Heart right ventricle (tissue), 16 donors: Measurements from ENCODE around the gene UBE2S. TPM values are rescaled to one million over a fixed set of nuclear protein-coding genes. Genes with fewer than 3 reads are reported as not detected.

ENCODE experiments used
- ATAC-seq, 8 donors: fragments of 200-7000 bp; cut with Tn5 transposase; one replicate each; pipeline ENCODE4 v1.9.1; 2020; ENCODE audit warnings: mild to moderate bottlenecking in 8 of 8, moderate library complexity in 8 of 8, moderate number of reproducible peaks in 1 of 8
- DNase-seq, 2 donors: peaks; one replicate each; pipeline ENCODE4 v3.0.0-alpha.2; 2020
- H3K27ac ChIP-seq, 10 donors: fragments of 200-600 bp; sonication (generic) in 2 of 10; one replicate each; pipeline versions ENCODE4 v1.5.0 to v1.8.0; 2020 to 2022; ENCODE audit warnings: mild to moderate bottlenecking in 3 of 10
- H3K27me3 ChIP-seq, 7 donors: fragments of 200-600 bp; one replicate each; pipeline ENCODE4 v1.8.0; 2021 to 2022; ENCODE audit warnings: mild to moderate bottlenecking in 2 of 7
- H3K36me3 ChIP-seq, 9 donors: fragments of 200-600 bp; sonication (generic) in 1 of 9; one replicate each; pipeline versions ENCODE4 v1.5.0 to v1.8.0; 2020 to 2022; ENCODE audit warnings: mild to moderate bottlenecking in 2 of 9
- H3K4me1 ChIP-seq, 9 donors: fragments of 200-600 bp; sonication (generic) in 1 of 9; one replicate each; pipeline versions ENCODE4 v1.5.0 to v1.8.0; 2020 to 2022; ENCODE audit warnings: mild to moderate bottlenecking in 4 of 9
- H3K4me3 ChIP-seq, 10 donors: fragments of 200-600 bp; sonication (generic) in 2 of 10; one replicate each; pipeline versions ENCODE4 v1.5.0 to v1.8.0; 2020 to 2022; ENCODE audit warnings: mild to moderate bottlenecking in 7 of 10, moderate library complexity in 2 of 10
- H3K9me3 ChIP-seq, 11 donors: fragments of 200-600 bp in 10 of 11; sonication (generic) in 2 of 11; one replicate each; pipeline versions ENCODE4 v1.5.0 to v1.8.0; 2013 to 2022; ENCODE audit warnings: mild to moderate bottlenecking in 2 of 11, control low read depth in 1 of 11, moderate library complexity in 1 of 11
- CTCF ChIP-seq, 9 donors: fragments of 200-600 bp; sonication (generic) in 2 of 9; IDR thresholded peaks; one replicate each; pipeline versions ENCODE4 v1.5.0 to v1.8.0; 2021 to 2022; ENCODE audit warnings: antibody characterized with exemption in 9 of 9, mild to moderate bottlenecking in 5 of 9, moderate library complexity in 1 of 9
- WGBS, 2 donors: extraction: QIAGEN DNeasy Blood & Tissue Kit; methylation state at CpG; one replicate each; pipeline ENCODE4 v1.1.7; 2013; ENCODE audit warnings: inconsistent platforms in 1 of 2; 5-methylcytosine and 5-hydroxymethylcytosine counted together
- intact Hi-C, 10 donors: fragments of 100-400 bp; cut with DNase I; formaldehyde crosslinking; loops; one replicate each; pipeline versions ENCODE4 v1.11.1 to v1.14.2; 2022
- polyA plus RNA-seq, 2 donors: library from polyadenylated mRNA; stranded (reverse); fragments of 200-250 nt; gene quantifications; one replicate each; pipeline ENCODE4 v1.2.3, GENCODE V29; 2013
- total RNA-seq, 10 donors: library from RNA; stranded (reverse); fragmentation: NEBNext Ultra II Directional in 3 of 10; extraction: Animal tissue kit (Norgen Biotek cat#: 25700) in 3 of 10; gene quantifications; one replicate each; pipeline versions ENCODE4 v1.2.1 to v1.2.4, GENCODE V29; 2021 to 2023
- donor health status: Arrhythmogenic right ventricular cardiomyopathy.
- donor health status: ischemic (EF 13 %, LVEDD 7.1; RV severe dilation, severe dysfunction).
- donor health status: healthy with polysubstance abuse.
- donor health status: DM: no; HTN: yes; CAD: no.
- donor health status: DM: no; HTN: no; CAD: no.
- donor health status: ischemic (EF 25% LVEDD 6.9; RV normal size, moderate dysfunction).
- donor health status: ischemic (EF 25% LVEDD 5.7; RV mildly dilated, moderate dysfunction).
- donor health status: healthy.
- donor health status: DM: yes; HTN: yes; CAD: no.
- donor health status: Ischemic cardiomyopathy.
- donor health status: ischemic (EF 35%, LVEDD 5.7; RV mildly dilated, moderate dysfunction).
- donor health status: nonischemic (EF 11% LVEDD 7.7; RV severe dilation, severe dysfunction).
- donor health status: DM: yes; HTN: yes; CAD: no.
- donor health status: PGD.
- donor health status: ischemic (EF 29% LVEDD 5.4; RV normal size, mild dysfunction).
- donor health status: nonischemic (EF 23%, LVEDD 6.1; RV moderate dilation, normal function).

The UBE2S gene
- total and polyA plus RNA-seq, 12 donors: 8.0 to 42.1 (median 28.9) TPM

DNA sequence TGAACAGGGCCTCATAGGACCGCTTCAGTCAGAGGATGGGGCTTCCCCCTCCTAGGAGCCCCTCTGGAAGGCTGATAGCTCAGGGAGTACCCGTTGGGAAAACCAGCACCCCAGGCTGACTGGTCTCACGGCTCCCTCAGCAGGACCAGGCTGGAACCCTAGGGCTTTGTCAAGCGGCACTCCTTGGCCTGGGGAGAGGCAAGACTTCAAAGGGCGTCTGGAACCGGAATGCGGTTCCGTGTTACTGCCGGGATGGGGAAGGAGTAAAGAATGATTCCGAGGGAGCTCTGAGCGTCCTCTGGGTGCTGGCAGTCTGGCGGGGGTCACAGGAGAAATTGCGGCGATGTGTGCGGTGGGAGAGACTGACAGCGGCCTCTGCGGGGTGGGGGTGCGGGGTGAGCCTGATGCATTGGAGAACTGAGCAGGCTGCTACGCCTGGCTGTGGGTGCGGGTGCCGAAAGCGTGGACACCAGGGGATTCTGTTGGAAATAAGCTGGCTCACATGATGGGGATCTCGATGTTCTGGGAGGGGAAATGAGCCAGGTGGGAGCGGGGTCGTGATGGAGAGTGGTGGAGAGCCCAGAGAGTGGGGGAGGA lies 54.9 kb downstream of the UBE2S start:
- Histone ChIP-seq H3K9me3 (no peaks in the 10 kb centered on the region), H3K4me1 (peaks cover 0 to 22% (median 15%) of the 10 kb centered on the region in 9 donors), H3K27me3 (peaks cover 18 to 70% (median 66%) of the 10 kb centered on the region in 7 donors), H3K36me3 (peaks cover 0 to 1% (median 0%) of the 10 kb centered on the region in 9 donors), H3K4me3 (no peak overlapping the region), H3K27ac (no peak overlapping the region)
- intact Hi-C loops: no loop called here
- no peak for DNase-seq
- no peak for TF ChIP-seq CTCF (IDR thresholded peaks at IDR 0.05)
- ATAC-seq: no peak
- 62 to 63% methylated on average over 25 of the region's 25 CpGs for WGBS, 2 donors

- no peak overlapping the region for H3K27ac ChIP-seq
- H3K27me3 ChIP-seq: peaks cover 18 to 66% (median 62%) of the 10 kb centered on the region in 7 donors
- peaks cover 0 to 22% (median 15%) of the 10 kb centered on the region in 9 donors for H3K4me1 ChIP-seq
- intact Hi-C loops: no loop called here
- H3K9me3 ChIP-seq: no peaks in the 10 kb centered on the region
- no peak overlapping the region for H3K4me3 ChIP-seq
- ATAC-seq: no peak
- no peak for DNase-seq
- WGBS, 2 donors: 68 to 75% methylated on average over 6 of the region's 6 CpGs
- peaks cover 0 to 7% (median under 1%) of the 10 kb centered on the region in 9 donors for H3K36me3 ChIP-seq
- TF ChIP-seq CTCF (IDR thresholded peaks at IDR 0.05): no peak
Measured at GRCh38 chr19:55352040-55352439, 55.5 kb downstream of the UBE2S start.

DNA sequence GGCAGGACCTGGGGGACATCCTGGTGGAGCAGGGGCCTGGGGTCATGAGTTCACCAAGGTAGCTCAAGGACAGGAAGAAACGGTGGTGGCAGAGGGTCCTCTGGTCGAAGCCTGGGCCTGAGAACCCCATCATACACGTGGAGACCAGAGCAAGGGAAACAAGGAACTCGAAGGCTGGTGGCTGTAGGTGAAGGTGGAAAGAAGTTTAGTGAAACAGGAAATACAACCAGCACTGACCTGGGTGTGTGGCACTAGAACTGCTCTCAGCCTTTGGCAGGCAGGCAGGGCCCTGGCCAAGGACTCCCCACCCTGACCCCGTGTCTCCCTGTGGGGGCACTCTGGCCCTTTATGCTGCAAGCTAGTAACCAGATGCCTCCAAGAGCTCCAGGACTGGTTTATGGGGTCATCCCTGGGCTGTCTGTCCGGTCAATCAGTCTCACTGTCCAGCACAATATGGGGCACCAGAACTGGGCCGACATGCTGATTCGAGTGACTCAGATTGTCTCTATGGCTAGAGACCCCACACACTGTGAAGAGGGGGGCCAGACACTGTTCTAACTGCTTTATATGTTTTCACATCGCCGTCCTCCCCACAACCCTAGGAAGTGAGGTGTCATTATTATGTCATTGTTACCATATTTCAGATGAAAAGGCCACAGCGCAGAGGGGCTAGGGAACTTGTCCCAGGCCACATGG lies 56.8 kb downstream of the UBE2S start:
- 78 to 80% methylated on average over 11 of the region's 11 CpGs for WGBS, 2 donors
- Histone ChIP-seq H3K9me3 (no peaks in the 10 kb centered on the region), H3K36me3 (peaks cover 0 to 17% (median 8%) of the 10 kb centered on the region in 9 donors), H3K4me1 (peaks cover 0 to 26% (median 15%) of the 10 kb centered on the region in 9 donors), H3K27me3 (peaks cover 18 to 56% (median 51%) of the 10 kb centered on the region in 7 donors), H3K27ac (no peak overlapping the region), H3K4me3 (no peak overlapping the region)
- DNase-seq (no peak), ATAC-seq (no peak)
- no peak for TF ChIP-seq CTCF (IDR thresholded peaks at IDR 0.05)
- intact Hi-C loops: no loop called here

Other genes starting within 250 kb of the UBE2S start
Only the 30 nearest of the 32 such genes appear.
- gene SYT5, start 227.5 kb downstream of the UBE2S start, total RNA-seq: 1 to 10 TPM in 1 of 10 donors, not detected in 9; 1.1 TPM
- gene SYT5, start 227.5 kb downstream of the UBE2S start, polyA plus RNA-seq: under 1 TPM in 1 of 2 donors, not detected in 1; under 0.01 TPM
- 1 to 10 TPM in 7 of 10 donors, under 1 TPM in 3; 0.25 to 7.5 (median 2.4) TPM for gene PTPRH, start 198.3 kb downstream of the UBE2S start, total RNA-seq
- 1 to 10 TPM; 1.3 to 6.1 TPM for gene PTPRH, start 198.3 kb downstream of the UBE2S start, polyA plus RNA-seq
- gene TMEM86B, start 179.0 kb downstream of the UBE2S start, total RNA-seq: 1 to 10 TPM in 9 of 10 donors, under 1 TPM in 1; 0.77 to 2.5 (median 1.9) TPM
- gene TMEM86B, start 179.0 kb downstream of the UBE2S start, polyA plus RNA-seq: 1 to 10 TPM; 2.7 to 5.9 TPM
- gene PPP6R1, start 148.8 kb downstream of the UBE2S start, total RNA-seq: 10 to 100 TPM; 31.1 to 51.3 (median 39.0) TPM
- gene PPP6R1, start 148.8 kb downstream of the UBE2S start, polyA plus RNA-seq: 10 to 100 TPM; 36.8 to 38.0 TPM
- 10 to 100 TPM; 26.7 to 41.6 (median 31.6) TPM for gene HSPBP1, start 127.7 kb downstream of the UBE2S start, total RNA-seq
- 10 to 100 TPM; 54.2 to 83.7 TPM for gene HSPBP1, start 127.7 kb downstream of the UBE2S start, polyA plus RNA-seq
- 10 to 100 TPM in 2 of 10 donors, 1 to 10 TPM in 8; 2.3 to 12.6 (median 4.1) TPM for gene BRSK1, start 123.8 kb downstream of the UBE2S start, total RNA-seq
- gene BRSK1, start 123.8 kb downstream of the UBE2S start, polyA plus RNA-seq: 1 to 10 TPM; 1.8 to 2.0 TPM
- 1 to 10 TPM in 3 of 10 donors, under 1 TPM in 4, not detected in 3; 0.41 to 6.5 (median 0.75) TPM for gene TMEM150B, start 82.4 kb downstream of the UBE2S start, total RNA-seq
- gene TMEM150B, start 82.4 kb downstream of the UBE2S start, polyA plus RNA-seq: under 1 TPM in 1 of 2 donors, not detected in 1; 0.38 TPM
- gene KMT5C, start 67.9 kb downstream of the UBE2S start, total RNA-seq: 1 to 10 TPM; 4.0 to 9.2 (median 6.9) TPM
- 10 to 100 TPM in 1 of 2 donors, 1 to 10 TPM in 1; 4.7 to 12.4 TPM for gene KMT5C, start 67.9 kb downstream of the UBE2S start, polyA plus RNA-seq
- not detected for gene COX6B2, start 53.1 kb downstream of the UBE2S start, total RNA-seq
- gene COX6B2, start 53.1 kb downstream of the UBE2S start, polyA plus RNA-seq: not detected
- gene GARIN5B, start 44.5 kb downstream of the UBE2S start, total RNA-seq: not detected
- gene GARIN5B, start 44.5 kb downstream of the UBE2S start, polyA plus RNA-seq: not detected
- not detected for gene IL11, start 37.3 kb downstream of the UBE2S start, total RNA-seq
- gene IL11, start 37.3 kb downstream of the UBE2S start, polyA plus RNA-seq: under 1 TPM; 0.30 to 0.37 TPM
- not detected for gene TMEM190, start 31.0 kb downstream of the UBE2S start, total RNA-seq
- not detected for gene TMEM190, start 31.0 kb downstream of the UBE2S start, polyA plus RNA-seq
- gene TMEM238, start 23.5 kb downstream of the UBE2S start, total RNA-seq: 1 to 10 TPM in 2 of 10 donors, under 1 TPM in 6, not detected in 2; 0.25 to 1.3 (median 0.49) TPM
- under 1 TPM in 1 of 2 donors, not detected in 1; 0.06 TPM for gene TMEM238, start 23.5 kb downstream of the UBE2S start, polyA plus RNA-seq
- 1,000 to 10,000 TPM in 1 of 10 donors, 100 to 1,000 TPM in 9; 473 to 1,031 (median 577) TPM for gene RPL28, start 21.9 kb downstream of the UBE2S start, total RNA-seq
- 1,000 to 10,000 TPM in 1 of 2 donors, 100 to 1,000 TPM in 1; 776 to 1,617 TPM for gene RPL28, start 21.9 kb downstream of the UBE2S start, polyA plus RNA-seq
- gene SHISA7, start 35.5 kb upstream of the UBE2S start, total RNA-seq: not detected
- under 1 TPM in 1 of 2 donors, not detected in 1; under 0.01 TPM for gene SHISA7, start 35.5 kb upstream of the UBE2S start, polyA plus RNA-seq
- 10 to 100 TPM; 42.5 to 69.8 (median 48.3) TPM for gene ISOC2, start 53.9 kb upstream of the UBE2S start, total RNA-seq
- gene ISOC2, start 53.9 kb upstream of the UBE2S start, polyA plus RNA-seq: 100 to 1,000 TPM in 1 of 2 donors, 10 to 100 TPM in 1; 88.7 to 117 TPM
- not detected for gene C19orf85, start 57.0 kb upstream of the UBE2S start, total RNA-seq
- gene C19orf85, start 57.0 kb upstream of the UBE2S start, polyA plus RNA-seq: not detected
- 1 to 10 TPM; 2.5 to 7.8 (median 4.3) TPM for gene ZNF628, start 68.8 kb upstream of the UBE2S start, total RNA-seq
- 1 to 10 TPM; 4.9 to 7.5 TPM for gene ZNF628, start 68.8 kb upstream of the UBE2S start, polyA plus RNA-seq
- 1 to 10 TPM; 5.8 to 9.9 (median 6.8) TPM for gene NAT14, start 77.4 kb upstream of the UBE2S start, total RNA-seq
- gene NAT14, start 77.4 kb upstream of the UBE2S start, polyA plus RNA-seq: 10 to 100 TPM in 1 of 2 donors, 1 to 10 TPM in 1; 9.0 to 16.4 TPM
- gene SSC5D, start 80.6 kb upstream of the UBE2S start, total RNA-seq: 1 to 10 TPM; 2.0 to 6.5 (median 4.0) TPM
- gene SSC5D, start 80.6 kb upstream of the UBE2S start, polyA plus RNA-seq: 1 to 10 TPM in 1 of 2 donors, under 1 TPM in 1; 0.72 to 2.8 TPM
- gene SBK2, start 129.3 kb upstream of the UBE2S start, total RNA-seq: 10 to 100 TPM in 1 of 10 donors, 1 to 10 TPM in 9; 1.1 to 14.1 (median 2.0) TPM
- 1 to 10 TPM in 1 of 2 donors, under 1 TPM in 1; 0.39 to 9.4 TPM for gene SBK2, start 129.3 kb upstream of the UBE2S start, polyA plus RNA-seq
- gene SBK3, start 137.8 kb upstream of the UBE2S start, total RNA-seq: 10 to 100 TPM in 4 of 10 donors, 1 to 10 TPM in 6; 2.0 to 33.3 (median 7.3) TPM
- gene SBK3, start 137.8 kb upstream of the UBE2S start, polyA plus RNA-seq: 10 to 100 TPM in 1 of 2 donors, 1 to 10 TPM in 1; 3.2 to 11.3 TPM
- gene ZNF579, start 173.1 kb upstream of the UBE2S start, total RNA-seq: 10 to 100 TPM in 4 of 10 donors, 1 to 10 TPM in 6; 7.1 to 16.9 (median 9.6) TPM
- gene ZNF579, start 173.1 kb upstream of the UBE2S start, polyA plus RNA-seq: 10 to 100 TPM; 13.1 to 23.8 TPM
- gene FIZ1, start 191.7 kb upstream of the UBE2S start, total RNA-seq: 10 to 100 TPM; 11.6 to 18.8 (median 13.5) TPM
- 10 to 100 TPM in 1 of 2 donors, 1 to 10 TPM in 1; 9.3 to 16.5 TPM for gene FIZ1, start 191.7 kb upstream of the UBE2S start, polyA plus RNA-seq
- gene ZNF524, start 192.5 kb upstream of the UBE2S start, total RNA-seq: 10 to 100 TPM in 8 of 10 donors, 1 to 10 TPM in 2; 7.9 to 22.0 (median 12.9) TPM
- gene ZNF524, start 192.5 kb upstream of the UBE2S start, polyA plus RNA-seq: 10 to 100 TPM; 34.9 to 39.4 TPM
- 10 to 100 TPM; 11.8 to 20.0 (median 13.5) TPM for gene ZNF865, start 197.9 kb upstream of the UBE2S start, total RNA-seq
- 10 to 100 TPM; 13.9 to 26.5 TPM for gene ZNF865, start 197.9 kb upstream of the UBE2S start, polyA plus RNA-seq
- 10 to 100 TPM in 8 of 10 donors, 1 to 10 TPM in 2; 8.9 to 16.4 (median 12.2) TPM for gene ZNF784, start 216.8 kb upstream of the UBE2S start, total RNA-seq
- gene ZNF784, start 216.8 kb upstream of the UBE2S start, polyA plus RNA-seq: 1 to 10 TPM; 6.4 to 9.9 TPM
- 10 to 100 TPM; 16.6 to 24.9 (median 21.1) TPM for gene ZNF580, start 233.2 kb upstream of the UBE2S start, total RNA-seq
- gene ZNF580, start 233.2 kb upstream of the UBE2S start, polyA plus RNA-seq: 10 to 100 TPM; 16.5 to 29.9 TPM
- gene ZNF581, start 235.9 kb upstream of the UBE2S start, total RNA-seq: 10 to 100 TPM in 1 of 10 donors, 1 to 10 TPM in 9; 4.0 to 15.6 (median 6.5) TPM
- 10 to 100 TPM in 1 of 2 donors, 1 to 10 TPM in 1; 5.6 to 10.8 TPM for gene ZNF581, start 235.9 kb upstream of the UBE2S start, polyA plus RNA-seq
- 10 to 100 TPM; 12.1 to 20.0 (median 13.3) TPM for gene CCDC106, start 240.4 kb upstream of the UBE2S start, total RNA-seq
- gene CCDC106, start 240.4 kb upstream of the UBE2S start, polyA plus RNA-seq: 10 to 100 TPM; 15.3 to 29.6 TPM